Kidney (tissue), 14 donors: Measurements from ENCODE around the gene GET3. TPM values are rescaled to one million over a fixed set of nuclear protein-coding genes. Genes with fewer than 3 reads are reported as not detected.

ENCODE experiments used
- DNase-seq, 5 donors: peaks; one replicate each; pipeline ENCODE4 v3.0.0-alpha.2; 2013 to 2020
- FAIRE-seq: peaks from 2 replicates; lab custom pipeline; 2012; peaks lifted over from hg19 to GRCh38; lab: Jason Lieb, UNC
- H3K27ac ChIP-seq, 2 donors: one replicate each; pipeline ENCODE4 v1.7.0; 2013; ENCODE audit warnings: low read depth in 2 of 2, low read length in 2 of 2, inconsistent platforms in 1 of 2
- H3K27me3 ChIP-seq: one replicate; pipeline ENCODE4 v1.7.1; 2013; ENCODE audit warnings: low read length, inconsistent platforms; ENCODE audit not compliant: control insufficient read depth, insufficient read depth
- H3K36me3 ChIP-seq, 3 donors: one replicate each; pipeline versions ENCODE4 v1.7.0 to v1.7.1; 2013; ENCODE audit warnings: low read length in 3 of 3, control low read depth in 1 of 3, inconsistent platforms in 1 of 3; ENCODE audit not compliant: insufficient read depth in 3 of 3, control insufficient read depth in 2 of 3
- H3K4me1 ChIP-seq, 3 donors: one replicate each; pipeline versions ENCODE4 v1.7.0 to v1.7.1; 2013; ENCODE audit warnings: low read length in 3 of 3, inconsistent platforms in 1 of 3, low read depth in 1 of 3; ENCODE audit not compliant: control insufficient read depth in 2 of 3, insufficient read depth in 2 of 3
- H3K4me3 ChIP-seq, 3 donors: one replicate each; pipeline versions ENCODE4 v1.7.0 to v1.8.1; 2013; ENCODE audit warnings: low read length in 3 of 3, control low read depth in 1 of 3, inconsistent platforms in 1 of 3
- H3K9ac ChIP-seq, 3 donors: one replicate each; pipeline versions ENCODE4 v1.7.0 to v1.7.1; 2013; ENCODE audit warnings: low read length in 3 of 3, control low read depth in 1 of 3, inconsistent platforms in 1 of 3
- H3K9me3 ChIP-seq, 3 donors: one replicate each; pipeline versions ENCODE4 v1.7.0 to v1.7.1; 2013; ENCODE audit warnings: low read length in 3 of 3, control low read depth in 1 of 3, inconsistent platforms in 1 of 3; ENCODE audit not compliant: control insufficient read depth in 2 of 3, insufficient read depth in 1 of 3
- intact Hi-C: fragments of 100-400 bp; cut with DNase I; formaldehyde crosslinking; loops from one replicate; pipeline ENCODE4 v1.11.1; 2022
- polyA plus RNA-seq: library from polyadenylated mRNA; stranded (reverse); fragments of 350-450 nt; fragmentation: Illumina TruSeq; extraction: RNeasy Lipid Tissue Mini Kit (QIAGEN cat#74804); gene quantifications from one replicate; pipeline ENCODE4 v1.2.3, GENCODE V29; 2014; ENCODE audit warnings: low read depth, low replicate concordance; ENCODE audit not compliant: insufficient read depth
- total RNA-seq: library from RNA; stranded (reverse); fragmentation: NEBNext Ultra II Directional; extraction: Animal tissue kit (Norgen Biotek cat#: 25700); gene quantifications from one replicate; pipeline ENCODE4 v1.2.1, GENCODE V29; 2021
- TF ChIP-seq, protein P1 (sequence below): IDR thresholded peaks from 3 replicates; pipeline ENCODE4 v1.5.1; 2012; ENCODE audit warnings: mild to moderate bottlenecking, moderate library complexity, borderline replicate concordance; ENCODE audit not compliant: insufficient read depth; ENCODE audit errors: extremely low read depth
- donor health status: control.
- donor health status: control.
- donor health status: control.
- donor health status: control.
- donor health status: control.
- donor health status: DM: yes; HTN: yes; CAD: no.
- donor health status: Normal renal cell carcinoma (clear cell type).

Gene GET3
- total and polyA plus RNA-seq, 2 donors from 2014 or later: 71.3 to 132 TPM

DNA sequence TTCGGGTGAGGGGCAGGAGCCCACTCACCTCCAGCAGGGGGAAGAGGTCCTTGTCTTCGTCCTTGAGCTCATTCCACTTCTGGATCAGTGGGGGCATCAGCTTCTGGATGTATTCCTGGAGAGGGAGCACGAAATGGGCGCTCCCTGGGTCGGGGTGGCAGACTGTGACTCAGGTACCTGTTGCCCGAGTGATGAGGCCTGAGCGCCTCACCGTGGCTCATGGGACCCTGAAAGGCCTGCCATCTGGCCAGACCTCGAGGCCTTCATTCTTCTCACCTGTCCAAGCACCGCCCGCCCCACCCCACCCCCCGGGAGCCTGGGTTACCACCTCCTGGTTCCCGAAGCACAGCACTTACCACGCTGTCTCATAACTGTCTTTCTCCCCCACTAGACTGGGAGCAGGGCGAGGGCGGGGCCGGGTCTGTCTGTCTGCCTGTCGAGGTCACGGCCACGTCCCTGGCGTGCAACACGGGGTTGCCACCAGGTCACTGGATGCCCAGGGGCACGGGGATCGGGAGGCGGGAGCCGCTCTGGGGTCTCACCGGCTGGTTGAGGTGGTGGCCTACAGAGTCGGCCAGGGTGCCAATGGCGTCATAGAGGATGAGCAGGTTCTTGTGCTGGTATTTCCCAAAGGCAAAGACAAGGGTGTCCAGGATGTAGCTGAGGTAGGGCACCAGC is 31.5 kb upstream of the GET3 start:
- intact Hi-C loops: no loop called here
- Histone ChIP-seq H3K4me3 (no peak overlapping the region), H3K27me3 (no peaks in the 10 kb centered on the region), H3K4me1 (no peaks in the 10 kb centered on the region), H3K9me3 (no peaks in the 10 kb centered on the region), H3K9ac (no peak overlapping the region), H3K36me3 (peaks cover 4 to 63% (median 28%) of the 10 kb centered on the region in 3 donors), H3K27ac (no peak overlapping the region)
- no peak for DNase-seq
- no peak for FAIRE-seq
- TF ChIP-seq, protein P1, sequence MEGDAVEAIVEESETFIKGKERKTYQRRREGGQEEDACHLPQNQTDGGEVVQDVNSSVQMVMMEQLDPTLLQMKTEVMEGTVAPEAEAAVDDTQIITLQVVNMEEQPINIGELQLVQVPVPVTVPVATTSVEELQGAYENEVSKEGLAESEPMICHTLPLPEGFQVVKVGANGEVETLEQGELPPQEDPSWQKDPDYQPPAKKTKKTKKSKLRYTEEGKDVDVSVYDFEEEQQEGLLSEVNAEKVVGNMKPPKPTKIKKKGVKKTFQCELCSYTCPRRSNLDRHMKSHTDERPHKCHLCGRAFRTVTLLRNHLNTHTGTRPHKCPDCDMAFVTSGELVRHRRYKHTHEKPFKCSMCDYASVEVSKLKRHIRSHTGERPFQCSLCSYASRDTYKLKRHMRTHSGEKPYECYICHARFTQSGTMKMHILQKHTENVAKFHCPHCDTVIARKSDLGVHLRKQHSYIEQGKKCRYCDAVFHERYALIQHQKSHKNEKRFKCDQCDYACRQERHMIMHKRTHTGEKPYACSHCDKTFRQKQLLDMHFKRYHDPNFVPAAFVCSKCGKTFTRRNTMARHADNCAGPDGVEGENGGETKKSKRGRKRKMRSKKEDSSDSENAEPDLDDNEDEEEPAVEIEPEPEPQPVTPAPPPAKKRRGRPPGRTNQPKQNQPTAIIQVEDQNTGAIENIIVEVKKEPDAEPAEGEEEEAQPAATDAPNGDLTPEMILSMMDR: no peak

DNA sequence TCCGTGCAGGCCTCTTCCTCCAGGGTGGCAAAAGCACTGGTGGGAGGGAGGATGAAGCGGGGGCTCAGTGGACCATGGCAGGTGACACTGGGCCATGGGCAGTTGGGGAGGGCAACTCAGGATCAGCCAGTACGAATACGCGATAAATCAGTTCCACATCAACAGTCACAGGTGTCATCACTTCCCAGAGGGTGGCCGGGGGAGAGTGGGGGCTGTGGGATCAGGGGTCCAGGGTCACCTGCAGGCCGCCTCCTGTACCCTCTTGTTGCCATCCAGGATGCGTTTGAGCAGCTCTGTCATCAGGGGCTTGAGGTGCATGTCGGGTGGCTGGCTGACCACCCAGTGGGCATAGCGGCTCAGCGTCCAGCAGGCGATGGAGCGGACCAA is 31.0 kb upstream of the GET3 start:
- intact Hi-C loops: no loop called here
- peaks cover 4 to 63% (median 31%) of the 10 kb centered on the region in 3 donors for H3K36me3 ChIP-seq
- TF ChIP-seq, protein P1: no peak
- no peaks in the 10 kb centered on the region for H3K9me3 ChIP-seq
- H3K4me3 ChIP-seq: no peak overlapping the region
- no peak overlapping the region for H3K27ac ChIP-seq
- no peaks in the 10 kb centered on the region for H3K4me1 ChIP-seq
- H3K9ac ChIP-seq: no peak overlapping the region
- DNase-seq: no peak
- no peak for FAIRE-seq
- H3K27me3 ChIP-seq: no peaks in the 10 kb centered on the region

DNA sequence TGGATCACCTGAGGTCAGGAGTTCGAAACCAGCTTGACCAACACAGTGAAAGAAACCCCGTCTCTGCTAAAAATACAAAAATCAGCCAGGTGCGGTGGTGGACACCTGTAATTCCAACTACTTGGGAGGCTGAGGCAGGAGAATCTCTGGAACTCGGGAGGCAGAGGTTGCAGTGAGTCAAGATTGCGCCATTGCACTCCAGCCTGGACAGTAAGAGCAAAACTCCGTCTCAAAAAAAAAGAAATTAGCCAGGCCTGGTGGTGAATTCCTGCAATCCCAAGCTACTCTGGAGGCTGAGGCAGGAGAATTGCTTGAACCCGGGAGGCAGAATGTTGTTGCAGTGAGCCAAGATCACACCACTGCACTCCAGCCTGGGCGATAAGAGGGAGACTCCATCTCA is 28.7 kb upstream of the GET3 start:
- peaks cover 7 to 49% (median 29%) of the 10 kb centered on the region in 3 donors for H3K36me3 ChIP-seq
- H3K27ac ChIP-seq: no peak overlapping the region
- no peak for FAIRE-seq

More for the DNA sequence above, 28.7 kb upstream of the GET3 start:
- Histone ChIP-seq H3K9ac (no peak overlapping the region), H3K4me3 (no peak overlapping the region), H3K27me3 (no peaks in the 10 kb centered on the region), H3K4me1 (no peaks in the 10 kb centered on the region), H3K9me3 (no peaks in the 10 kb centered on the region)
- DNase-seq: no peak
- TF ChIP-seq, protein P1: no peak
- intact Hi-C loops: no loop called here
